H4 (cell line): ENCODE data around the gene ARL10. TPM values are rescaled to one million over a fixed set of nuclear protein-coding genes. Genes with fewer than 3 reads are reported as not detected.

ENCODE experiments used
- DNase-seq: peaks from one replicate; pipeline ENCODE4 v3.0.0-alpha.2; 2015; ENCODE audit warnings: low spot score
- total RNA-seq: library from RNA; depleted of rRNA; stranded (reverse); fragments of >200 nt; shearing (Covaris generic); gene quantifications from 2 replicates; pipeline ENCODE4 v1.2.3, GENCODE V29; 2014

The ARL10 gene
- total RNA-seq, 1 experiment from 2014 or later: not detected

DNA sequence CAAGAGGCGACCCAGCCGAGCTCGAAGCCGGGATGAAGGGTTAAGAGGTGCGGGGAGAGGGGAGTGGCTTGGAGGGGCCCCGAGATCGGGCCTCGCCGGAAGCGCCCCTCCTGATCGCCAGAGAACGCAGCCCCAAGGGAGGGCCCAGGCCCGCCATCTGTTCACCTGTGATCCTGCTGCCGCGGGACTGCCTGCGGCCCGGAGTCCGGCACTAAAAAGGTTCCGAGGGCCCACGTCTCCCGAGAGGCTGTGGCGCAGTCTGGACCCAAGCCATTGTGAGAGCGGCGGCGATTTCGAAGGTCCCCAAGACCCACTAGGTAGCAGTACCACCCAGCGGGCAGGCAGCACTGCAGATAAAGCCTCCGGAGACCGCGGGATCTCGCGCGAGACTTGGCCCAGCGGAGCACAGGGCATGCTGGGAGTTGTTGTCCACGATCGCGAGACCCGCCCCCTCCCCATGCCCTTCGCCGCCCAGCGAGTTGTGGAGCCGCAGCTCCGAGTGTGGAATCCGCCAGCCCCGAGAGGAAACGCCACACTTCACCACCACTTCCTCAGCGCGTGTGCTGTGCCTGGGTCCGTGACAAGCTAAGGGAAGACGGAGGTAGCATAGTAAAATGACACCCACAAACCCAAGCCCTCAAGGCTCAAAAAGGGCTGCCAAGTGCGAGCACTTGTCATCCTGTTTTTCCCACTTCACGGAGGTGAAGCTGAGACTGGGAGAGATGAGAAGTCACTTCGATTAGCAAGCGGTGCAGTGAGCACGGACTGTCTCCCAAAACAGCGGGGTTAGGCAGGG lies 3.7 kb upstream of the ARL10 start, which contains the start of gene KIAA1191:
Gene KIAA1191 (minus strand): TSS at position 328 of the 796 bp plus-strand sequence. CDS start 2,256 bp downstream, outside the sequence.
- DNase-seq: peak; percentile 91

DNA sequence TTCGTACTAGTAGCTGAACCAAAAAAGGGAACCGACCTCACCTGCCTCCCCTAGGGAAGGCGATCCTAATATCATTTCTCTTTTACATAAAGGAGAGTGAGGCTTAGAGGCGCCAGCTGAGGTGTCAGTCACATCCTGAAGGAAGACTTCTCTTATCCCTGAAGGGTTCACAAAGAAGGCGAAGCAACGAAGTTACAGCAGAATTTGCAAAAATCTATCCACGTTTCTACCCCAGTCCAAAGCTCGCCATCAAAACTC lies 3.1 kb upstream of the ARL10 start:
- DNase-seq: no peak

DNA sequence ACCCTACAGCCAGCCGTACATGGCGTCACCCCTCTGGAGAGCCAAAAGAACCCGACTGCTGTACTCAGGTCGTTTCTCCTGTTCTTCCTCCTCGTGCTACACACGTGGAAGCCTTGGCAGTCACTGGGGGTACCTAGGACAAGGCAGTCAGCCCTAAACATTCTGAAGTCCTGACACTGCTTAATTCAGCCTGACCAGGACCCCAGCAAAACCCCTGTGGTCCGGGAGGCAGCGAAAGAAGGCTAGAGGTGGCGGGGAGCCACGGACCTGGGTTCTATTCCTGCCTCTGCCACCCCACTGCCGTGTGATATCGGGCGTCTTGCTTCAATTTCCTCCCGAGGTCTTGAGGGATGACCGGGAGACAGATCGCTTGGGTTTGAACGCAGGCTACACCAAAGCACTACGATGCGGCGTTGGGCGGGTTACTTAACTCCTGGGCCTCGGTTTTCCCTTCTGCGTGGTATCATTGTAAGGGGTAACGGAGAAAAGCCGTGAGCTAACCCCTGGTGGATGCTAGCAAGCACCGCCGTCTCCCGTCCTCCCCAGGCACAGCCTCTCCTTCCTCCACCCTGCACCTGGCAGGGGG lies 429 bp upstream of the ARL10 start:
- no peak for DNase-seq

DNA sequence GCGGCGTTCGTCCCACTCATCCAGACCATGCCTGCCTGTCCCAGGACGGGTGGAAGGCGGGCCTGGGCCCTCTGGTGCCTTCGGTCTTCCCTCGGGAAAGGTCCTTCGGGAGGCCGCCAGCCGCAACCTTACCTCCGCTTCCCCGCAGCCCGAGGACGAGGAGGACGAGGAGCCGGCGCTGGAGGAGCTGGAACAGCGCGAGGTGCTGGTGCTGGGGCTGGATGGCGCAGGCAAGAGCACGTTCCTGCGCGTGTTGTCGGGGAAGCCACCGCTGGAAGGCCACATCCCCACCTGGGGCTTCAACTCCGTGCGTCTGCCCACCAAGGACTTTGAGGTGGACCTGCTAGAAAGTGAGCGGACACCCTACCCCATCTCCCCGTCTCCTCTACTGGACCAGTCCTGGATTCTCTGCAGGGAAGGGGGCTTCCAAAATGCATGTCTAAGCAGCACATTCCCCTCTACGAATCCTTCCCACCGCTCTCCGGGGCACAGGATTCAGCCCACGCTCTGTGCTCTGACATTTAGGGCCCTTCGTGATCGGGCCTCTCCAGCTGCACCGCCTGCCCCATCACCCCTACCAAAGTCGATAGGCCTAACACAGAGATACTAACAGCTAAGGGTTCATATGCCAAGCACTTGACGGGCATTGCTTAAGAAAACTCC lies 1.1 kb downstream of the ARL10 start:
- DNase-seq: no peak

DNA sequence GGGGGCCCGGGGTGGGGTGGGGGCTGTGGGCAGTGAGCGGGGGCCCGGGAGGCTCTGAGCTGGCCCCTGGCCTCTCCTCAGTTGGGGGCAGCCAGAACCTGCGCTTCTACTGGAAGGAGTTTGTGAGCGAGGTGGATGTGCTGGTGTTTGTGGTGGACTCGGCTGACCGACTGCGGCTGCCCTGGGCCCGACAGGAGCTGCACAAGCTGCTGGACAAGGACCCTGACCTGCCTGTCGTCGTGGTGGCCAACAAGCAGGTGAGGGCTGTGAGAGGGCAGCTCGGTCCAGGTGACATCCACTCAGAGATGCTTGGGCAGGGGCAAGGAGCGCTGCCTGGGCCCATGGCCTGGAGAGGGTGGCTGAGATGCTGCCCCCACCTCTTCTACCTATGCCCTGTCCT lies 3.4 kb downstream of the ARL10 start:
- DNase-seq: no peak

DNA sequence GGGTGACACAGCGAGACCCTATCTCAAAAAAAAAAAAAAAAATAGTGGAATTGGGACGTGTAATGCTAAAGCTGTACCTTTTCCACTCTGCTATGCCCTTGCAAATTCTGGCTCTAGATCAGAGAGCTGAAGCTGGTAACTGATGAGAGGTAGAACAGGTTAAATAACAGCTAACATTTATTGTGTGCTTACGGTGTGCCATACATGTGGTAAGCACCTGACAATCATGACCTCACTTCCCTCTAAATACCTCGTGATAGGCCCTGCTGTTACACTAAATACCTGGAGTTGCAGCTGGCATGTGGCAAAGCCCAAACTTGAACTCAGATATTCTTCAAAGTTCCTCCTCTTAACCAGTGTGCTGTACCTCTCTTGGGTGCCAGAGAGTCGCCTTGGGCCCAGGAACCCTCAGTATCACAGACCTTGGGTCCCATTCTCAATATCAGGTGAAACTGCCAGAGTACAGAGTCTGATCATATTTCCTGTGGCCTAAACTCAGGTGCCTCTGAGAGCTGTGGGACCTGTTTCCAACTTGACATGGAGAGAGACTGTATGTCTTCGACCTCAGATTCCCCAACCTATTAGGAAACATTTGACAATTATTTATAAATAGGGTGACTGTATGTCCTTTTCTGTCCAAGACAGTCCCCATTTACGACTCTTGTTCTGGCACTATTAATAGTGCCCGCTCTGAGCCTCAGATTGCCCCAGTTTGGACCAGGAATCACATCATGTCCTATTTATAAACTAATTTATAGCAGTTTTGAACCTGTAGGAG lies 4.8 kb downstream of the ARL10 start:
- no peak for DNase-seq

DNA sequence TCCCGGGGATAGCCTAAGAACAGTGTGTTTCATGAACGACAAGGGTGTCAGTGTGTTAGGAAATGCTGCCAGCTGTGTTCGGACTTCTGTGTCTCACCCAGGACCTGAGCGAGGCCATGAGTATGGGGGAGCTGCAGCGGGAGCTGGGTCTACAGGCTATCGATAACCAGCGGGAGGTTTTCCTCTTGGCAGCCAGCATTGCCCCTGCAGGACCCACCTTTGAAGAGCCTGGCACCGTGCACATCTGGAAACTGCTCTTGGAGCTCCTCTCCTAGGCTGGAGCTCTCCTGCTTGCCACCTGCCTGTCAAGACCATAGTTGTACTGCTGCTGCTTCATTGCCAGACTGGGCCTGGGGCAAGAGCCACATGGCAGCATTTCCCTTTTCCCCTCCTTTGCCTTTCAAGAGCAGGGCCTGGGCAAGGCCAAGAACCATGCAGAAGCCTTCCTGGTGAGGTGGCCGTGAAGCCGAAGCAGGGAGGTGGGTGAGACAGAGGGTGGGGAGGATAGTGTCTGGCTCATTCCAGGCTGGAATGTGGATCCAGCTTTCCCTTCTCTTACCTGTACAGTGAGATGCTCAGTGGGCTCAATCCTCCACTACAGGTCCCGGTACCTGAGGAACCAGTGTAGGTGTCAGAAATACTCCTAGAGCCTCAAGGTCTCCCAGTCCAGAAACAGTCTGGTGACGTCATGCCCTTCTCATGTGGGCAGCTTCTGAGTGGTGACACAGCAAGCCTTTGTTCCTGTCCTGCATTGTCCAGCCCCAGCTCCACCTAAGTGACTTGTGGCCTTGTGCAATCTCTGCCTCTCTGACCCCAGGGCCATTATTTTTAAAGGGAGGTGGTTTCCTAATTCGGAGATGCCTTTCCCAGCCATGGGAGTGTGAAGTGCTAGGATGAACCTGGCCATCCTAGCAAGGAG lies 6.6 kb downstream of the ARL10 start:
- DNase-seq: peak; percentile 52

DNA sequence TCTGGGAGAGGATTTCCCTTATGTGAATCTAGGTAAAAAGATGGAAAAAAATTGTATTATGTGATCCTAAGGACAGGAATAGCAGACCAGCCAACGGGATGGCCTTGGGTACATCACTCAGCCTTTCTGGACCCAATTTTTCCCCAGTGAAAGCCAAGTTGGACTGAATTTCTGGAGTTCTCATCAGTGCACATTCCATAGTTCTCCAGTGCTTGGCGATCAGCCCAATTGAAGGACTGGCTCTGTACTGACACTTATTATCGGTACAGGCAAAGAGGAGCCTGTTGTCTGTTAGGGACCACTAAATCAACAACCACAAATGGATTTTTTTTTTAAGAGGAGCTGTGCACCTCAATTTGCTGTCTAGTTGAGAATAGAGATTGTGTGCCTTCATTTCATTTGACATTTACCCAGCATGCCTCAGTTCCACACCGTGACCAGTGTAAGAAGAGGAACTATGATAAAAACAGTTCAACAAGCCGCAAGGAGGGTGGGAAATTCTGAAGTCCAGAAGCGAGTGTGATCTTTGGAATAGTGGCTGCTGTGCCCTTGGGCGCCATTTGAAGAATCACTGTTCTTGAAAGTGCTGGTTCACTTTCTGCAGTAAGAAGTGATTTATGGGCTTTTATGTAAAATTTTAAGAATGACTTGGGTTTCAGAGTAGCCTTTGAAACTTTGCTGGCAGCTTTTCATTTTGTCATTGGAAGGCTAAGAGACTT lies 8.0 kb downstream of the ARL10 start:
- no peak for DNase-seq

DNA sequence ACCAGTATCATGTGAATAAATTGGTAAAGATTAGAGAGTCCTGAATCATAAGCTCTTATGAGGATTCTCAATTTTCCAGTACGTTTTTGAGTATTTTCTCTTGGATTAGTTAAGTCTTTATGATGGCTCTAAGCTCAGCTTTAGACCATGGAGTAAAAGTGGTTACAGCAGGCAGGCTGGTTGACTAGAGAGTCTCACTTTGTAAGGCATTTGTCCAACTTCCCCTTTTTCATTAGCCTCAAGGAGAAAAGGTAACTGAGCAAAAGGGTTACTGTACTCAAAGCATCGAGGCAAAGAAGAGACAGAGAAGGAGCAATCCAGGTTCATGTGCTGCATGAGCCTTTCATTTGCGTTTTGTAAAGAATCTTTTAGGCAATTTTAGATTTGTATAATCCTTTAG lies 14.6 kb downstream of the ARL10 start:
- DNase-seq: no peak

DNA sequence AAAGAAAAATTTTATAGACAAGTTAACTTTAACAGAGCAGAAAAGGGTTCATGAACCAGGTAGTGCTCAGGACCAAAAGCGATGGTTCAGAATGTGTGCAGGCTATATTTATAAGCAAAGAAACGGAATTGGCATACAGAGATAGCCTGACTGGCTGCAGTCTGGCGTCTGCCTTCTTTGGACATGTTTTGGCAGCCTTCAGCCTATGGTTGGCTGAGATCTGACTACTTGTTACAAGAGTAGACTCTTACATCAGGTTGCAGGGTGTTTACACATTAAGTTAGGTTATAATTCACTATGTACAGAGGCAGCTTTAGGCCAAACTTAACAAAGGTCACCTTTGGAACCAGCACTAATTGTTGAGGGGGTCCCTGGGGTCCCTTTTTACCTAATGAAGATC lies 16.1 kb downstream of the ARL10 start:
- DNase-seq: no peak

DNA sequence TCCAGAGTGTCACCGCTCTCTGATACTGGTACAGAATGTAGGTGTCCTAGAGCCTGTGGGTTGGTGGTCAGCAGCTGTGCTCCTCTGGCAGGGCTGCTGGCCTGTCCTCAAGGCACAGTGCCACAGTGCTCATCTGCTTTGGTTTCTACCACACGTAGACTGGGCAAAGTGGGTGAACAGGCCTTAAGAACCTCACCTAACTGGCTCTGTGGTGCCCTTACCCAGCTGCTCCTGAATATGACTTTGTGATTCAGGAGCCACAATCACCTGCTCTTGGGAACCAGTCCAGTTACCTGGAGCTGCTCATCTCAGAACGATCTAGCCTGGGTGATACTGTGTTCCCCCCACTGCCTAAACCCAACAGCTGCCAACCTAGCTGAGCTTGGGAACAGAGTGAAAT lies 16.7 kb downstream of the ARL10 start:
- DNase-seq: no peak

DNA sequence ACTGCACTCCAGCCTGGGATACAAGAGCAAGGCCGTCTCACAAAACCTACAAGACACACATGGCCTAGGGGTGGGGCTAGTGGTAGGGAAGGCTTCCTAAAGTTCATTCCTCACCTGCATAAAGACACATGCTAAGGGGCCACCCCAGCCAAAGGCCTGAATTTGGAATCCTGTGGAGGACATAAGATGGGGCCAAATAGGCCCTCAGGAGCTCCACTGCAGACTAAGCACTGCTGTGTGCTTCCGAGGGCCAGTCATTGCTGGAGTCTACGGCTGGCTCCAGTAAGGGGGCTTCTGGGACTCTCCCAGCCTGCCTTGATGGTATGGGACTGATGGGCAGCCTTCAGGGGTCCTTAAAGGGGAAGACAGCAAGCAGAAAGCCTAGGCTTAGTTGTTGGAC lies 17.4 kb downstream of the ARL10 start:
- no peak for DNase-seq

DNA sequence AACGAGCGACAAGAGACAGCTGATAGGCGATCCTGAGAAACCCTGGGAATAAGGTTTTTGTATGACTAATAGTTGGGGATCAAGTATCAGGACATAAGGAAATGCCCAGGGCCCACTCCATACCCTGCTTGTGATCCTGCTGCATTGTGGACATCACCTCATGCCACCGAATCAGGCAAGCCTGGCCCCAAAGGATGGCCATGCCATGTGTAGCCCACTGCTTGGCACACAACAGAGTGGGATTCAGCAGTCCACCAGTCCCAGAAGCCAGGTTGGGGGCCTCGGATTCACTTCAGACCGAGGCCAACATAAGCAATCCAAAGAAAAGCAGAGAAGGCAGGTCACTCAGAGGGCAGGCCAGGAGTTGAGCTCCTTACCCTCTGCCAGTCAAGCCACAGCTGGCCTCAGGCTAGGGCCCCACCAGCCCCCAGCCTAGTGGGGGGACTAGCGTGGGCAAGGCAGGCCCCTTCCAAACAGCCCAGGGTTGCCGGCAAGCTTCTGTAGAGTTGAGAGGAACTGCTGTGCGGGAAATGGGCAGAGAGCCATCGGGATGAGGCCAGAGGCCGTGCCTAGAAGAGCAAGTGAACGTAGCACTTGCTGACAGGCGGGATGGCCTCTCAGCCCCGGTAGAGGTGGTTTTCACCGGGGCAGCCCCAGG lies 18.1 kb downstream of the ARL10 start:
- DNase-seq: no peak

DNA sequence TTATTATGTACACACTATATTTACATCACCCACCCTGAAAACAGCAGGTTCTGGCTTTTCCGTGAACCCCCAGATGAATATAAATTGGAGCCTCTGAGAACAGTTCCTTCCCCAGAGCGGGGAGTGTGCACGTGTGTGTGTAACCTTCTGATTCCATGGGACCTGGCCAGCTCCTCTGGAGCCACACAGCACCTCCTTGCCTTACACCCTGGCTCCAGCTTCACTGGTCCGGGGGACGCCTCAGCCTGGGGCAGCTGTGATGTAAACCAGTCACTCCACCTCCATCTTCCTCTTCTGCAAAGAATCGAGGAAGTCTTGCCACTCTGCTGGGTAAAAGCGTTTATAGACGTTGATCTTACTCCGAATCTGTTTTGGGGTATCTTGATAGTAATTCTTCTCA lies 18.7 kb downstream of the ARL10 start:
- DNase-seq: no peak

DNA sequence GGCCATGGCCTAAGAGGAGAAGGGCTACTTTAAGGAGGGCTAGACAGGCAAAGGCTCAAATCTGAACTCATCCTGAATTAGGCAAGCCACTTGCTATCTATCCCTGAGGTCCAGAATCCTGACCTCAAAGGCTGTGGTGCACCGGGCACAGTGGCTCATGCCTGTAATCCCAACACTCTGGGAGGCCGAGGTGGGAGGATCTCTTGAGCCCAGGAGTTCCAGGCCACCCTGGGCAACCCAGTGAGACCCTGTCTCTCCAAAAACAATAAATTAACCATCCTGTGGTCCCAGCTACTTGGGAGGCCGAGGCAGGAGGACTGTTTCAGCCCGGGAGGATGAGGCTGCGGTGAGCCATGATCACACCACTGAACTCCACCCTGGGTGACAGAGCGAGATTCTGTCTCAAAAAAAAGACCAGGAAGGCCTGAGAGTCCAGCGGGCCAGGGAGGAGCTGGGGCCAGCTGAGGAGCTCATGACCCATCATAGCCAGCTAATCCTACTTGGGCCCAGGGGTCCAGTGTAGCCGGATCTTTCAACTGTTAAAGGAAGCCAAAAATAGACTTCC lies 19.2 kb downstream of the ARL10 start:
- no peak for DNase-seq

DNA sequence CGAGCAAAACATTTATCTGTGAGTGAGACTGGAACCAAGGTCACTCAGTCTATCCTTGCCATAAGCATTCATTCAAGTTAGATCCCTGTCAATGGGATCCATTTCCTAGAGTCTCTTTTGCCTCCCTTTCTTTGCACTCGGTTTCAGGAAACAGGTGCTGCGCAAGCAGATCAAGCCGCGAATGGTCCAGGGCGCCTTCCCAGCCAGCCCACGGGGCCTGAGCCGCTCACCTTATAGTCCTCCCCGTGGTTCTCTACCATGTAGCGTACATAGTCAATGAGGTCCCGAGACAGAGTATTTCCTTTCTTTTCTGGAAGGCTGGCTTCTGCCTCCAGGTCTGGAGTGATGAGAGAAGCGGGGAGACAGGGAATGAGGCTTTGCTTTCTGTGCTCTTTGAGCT lies 19.7 kb downstream of the ARL10 start:
- DNase-seq: no peak

DNA sequence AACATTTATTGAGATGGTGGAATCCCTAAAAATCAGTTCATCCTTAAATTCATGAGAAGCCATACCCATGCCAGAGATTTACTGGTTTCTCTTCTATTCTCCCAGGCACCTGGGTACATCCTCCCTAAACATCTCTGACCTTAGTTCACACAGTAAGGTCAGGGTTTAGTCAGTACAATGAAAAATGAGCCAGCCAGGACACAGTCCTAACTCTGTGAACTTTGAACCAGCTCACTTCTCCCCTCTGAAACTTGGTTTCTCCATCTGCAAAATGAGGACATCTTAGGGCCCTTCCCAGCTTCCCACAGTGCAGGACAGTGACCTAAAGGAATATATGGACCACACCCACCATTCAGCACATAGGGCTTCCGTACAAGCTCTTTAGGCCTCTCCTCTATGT lies 21.2 kb downstream of the ARL10 start:
- DNase-seq: no peak

DNA sequence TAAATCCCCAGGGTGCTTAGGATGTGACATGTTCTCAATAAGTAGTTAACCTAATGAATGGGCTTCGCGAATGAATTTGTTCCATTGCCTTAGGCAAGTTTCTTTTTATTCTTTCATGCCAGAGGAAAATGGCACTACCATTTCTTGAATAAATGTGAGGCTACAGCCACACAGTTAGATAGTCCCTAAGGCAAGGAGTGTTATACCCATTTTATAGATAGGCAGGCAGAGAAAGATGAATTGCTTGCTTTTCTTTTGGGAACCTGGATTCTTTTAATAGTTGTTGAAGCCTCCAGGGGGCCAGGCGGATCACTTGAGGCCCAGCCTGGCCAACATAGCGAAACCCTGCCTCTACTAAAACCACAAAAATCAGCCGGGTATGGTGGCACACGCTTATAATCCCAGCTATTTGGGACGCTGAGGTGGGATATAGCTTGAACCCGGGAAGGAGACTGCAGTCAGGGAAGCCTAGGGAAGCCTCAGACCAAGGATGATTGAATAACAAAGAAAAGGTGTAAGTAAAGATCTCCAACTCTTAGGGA lies 22.2 kb downstream of the ARL10 start:
- DNase-seq: no peak

DNA sequence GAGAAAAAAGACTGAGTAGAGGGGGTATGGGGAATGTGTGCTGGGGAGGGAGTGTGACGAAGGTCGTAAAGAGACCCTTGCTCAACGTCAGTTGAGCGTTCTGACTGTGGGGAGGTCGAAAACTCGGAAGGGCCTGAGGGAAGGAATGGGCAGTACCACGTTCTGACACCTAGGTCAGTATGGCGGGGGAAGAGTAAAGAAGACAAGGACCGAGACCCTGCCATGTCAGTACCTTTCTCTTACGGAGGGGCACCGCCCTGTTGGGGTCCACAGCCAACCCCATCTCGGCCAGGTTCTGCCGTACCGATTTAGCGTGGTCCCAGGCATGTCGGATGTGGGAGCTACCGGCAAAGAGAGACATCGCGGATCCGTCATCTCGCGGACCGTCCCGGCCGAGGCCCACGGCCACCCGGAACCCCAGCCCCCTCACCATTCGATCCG lies 22.7 kb downstream of the ARL10 start:
- DNase-seq: no peak
